ENCODE data around the gene TBC1D10A.

The TBC1D10A gene

GRCh38 chr22:30250039-30250565, 76.6 kb downstream of the TBC1D10A start:
- H3K27ac ChIP-seq (ENCODE audit: low read depth, low read length, severe bottlenecking), result no peak overlapping the region
- no peak overlapping the region for H3K4me3 ChIP-seq (ENCODE audit: extremely low read depth, insufficient read depth, low read length, poor library complexity, severe bottlenecking)
- H3K36me3 ChIP-seq (ENCODE audit: control insufficient read depth, insufficient read depth, low read length), result no peaks in the 10 kb centered on the region
- no peaks in the 10 kb centered on the region for H3K9me3 ChIP-seq (ENCODE audit: control insufficient read depth, low read length)
- 100% methylated on average over 3 of the region's 3 CpGs for WGBS, 2 experiments (ENCODE audit: insufficient coverage in 2 of 2)
- peaks cover 36% of the 10 kb centered on the region for H3K4me1 ChIP-seq (ENCODE audit: control insufficient read depth, insufficient read depth, low read length, poor library complexity, severe bottlenecking)

- H3K4me1 ChIP-seq (ENCODE audit: control insufficient read depth, insufficient read depth, low read length, poor library complexity, severe bottlenecking), result peaks cover 36% of the 10 kb centered on the region
- H3K9me3 ChIP-seq (ENCODE audit: control insufficient read depth, low read length), result no peaks in the 10 kb centered on the region
- 71 to 80% methylated on average over 19 to 20 of the region's 27 CpGs for WGBS, 2 experiments (ENCODE audit: insufficient coverage in 2 of 2)
- no peak overlapping the region for H3K4me3 ChIP-seq (ENCODE audit: extremely low read depth, insufficient read depth, low read length, poor library complexity, severe bottlenecking)
- no peaks in the 10 kb centered on the region for H3K36me3 ChIP-seq (ENCODE audit: control insufficient read depth, insufficient read depth, low read length)
- H3K27ac ChIP-seq (ENCODE audit: low read depth, low read length, severe bottlenecking), result no peak overlapping the region
Measured at GRCh38 chr22:30249049-30250038, 77.4 kb downstream of the TBC1D10A start.

GRCh38 chr22:30248484-30248883, 78.3 kb downstream of the TBC1D10A start:
- WGBS, 2 experiments (ENCODE audit: insufficient coverage in 2 of 2), result 94 to 95% methylated on average over 5 to 6 of the region's 6 CpGs
- no peaks in the 10 kb centered on the region for H3K36me3 ChIP-seq (ENCODE audit: control insufficient read depth, insufficient read depth, low read length)
- H3K4me3 ChIP-seq (ENCODE audit: extremely low read depth, insufficient read depth, low read length, poor library complexity, severe bottlenecking), result no peak overlapping the region
- peaks cover 29% of the 10 kb centered on the region for H3K4me1 ChIP-seq (ENCODE audit: control insufficient read depth, insufficient read depth, low read length, poor library complexity, severe bottlenecking)
- H3K9me3 ChIP-seq (ENCODE audit: control insufficient read depth, low read length), result no peaks in the 10 kb centered on the region
- no peak overlapping the region for H3K27ac ChIP-seq (ENCODE audit: low read depth, low read length, severe bottlenecking)

GRCh38 chr22:30247974-30248373, 78.8 kb downstream of the TBC1D10A start:
- 81 to 88% methylated on average over 7 to 11 of the region's 12 CpGs for WGBS, 2 experiments (ENCODE audit: insufficient coverage in 2 of 2)
- no peak overlapping the region for H3K4me3 ChIP-seq (ENCODE audit: extremely low read depth, insufficient read depth, low read length, poor library complexity, severe bottlenecking)
- no peak overlapping the region for H3K27ac ChIP-seq (ENCODE audit: low read depth, low read length, severe bottlenecking)
- H3K4me1 ChIP-seq (ENCODE audit: control insufficient read depth, insufficient read depth, low read length, poor library complexity, severe bottlenecking), result peaks cover 26% of the 10 kb centered on the region
- H3K36me3 ChIP-seq (ENCODE audit: control insufficient read depth, insufficient read depth, low read length), result peaks cover 2% of the 10 kb centered on the region
- no peaks in the 10 kb centered on the region for H3K9me3 ChIP-seq (ENCODE audit: control insufficient read depth, low read length)

- no peak overlapping the region for H3K4me3 ChIP-seq (ENCODE audit: extremely low read depth, insufficient read depth, low read length, poor library complexity, severe bottlenecking)
- no peaks in the 10 kb centered on the region for H3K9me3 ChIP-seq (ENCODE audit: control insufficient read depth, low read length)
- H3K4me1 ChIP-seq (ENCODE audit: control insufficient read depth, insufficient read depth, low read length, poor library complexity, severe bottlenecking), result peaks cover 23% of the 10 kb centered on the region
- H3K36me3 ChIP-seq (ENCODE audit: control insufficient read depth, insufficient read depth, low read length), result peaks cover 4% of the 10 kb centered on the region
- no peak overlapping the region for H3K27ac ChIP-seq (ENCODE audit: low read depth, low read length, severe bottlenecking)
- WGBS, 2 experiments (ENCODE audit: insufficient coverage in 2 of 2), result 96 to 97% methylated on average over 10 to 11 of the region's 11 CpGs
Measured at GRCh38 chr22:30247561-30247960, 79.2 kb downstream of the TBC1D10A start.

- Histone ChIP-seq H3K36me3 (ENCODE audit: control insufficient read depth, insufficient read depth, low read length) (peaks cover 4% of the 10 kb centered on the region), H3K27ac (ENCODE audit: low read depth, low read length, severe bottlenecking) (no peak overlapping the region), H3K9me3 (ENCODE audit: control insufficient read depth, low read length) (no peaks in the 10 kb centered on the region), H3K4me1 (ENCODE audit: control insufficient read depth, insufficient read depth, low read length, poor library complexity, severe bottlenecking) (peaks cover 19% of the 10 kb centered on the region), H3K4me3 (ENCODE audit: extremely low read depth, insufficient read depth, low read length, poor library complexity, severe bottlenecking) (peak overlapping the region; percentile 39)
- 49 to 66% methylated on average over 10 to 13 of the region's 15 CpGs for WGBS, 2 experiments (ENCODE audit: insufficient coverage in 2 of 2)
Measured at GRCh38 chr22:30246814-30247376, 79.8 kb downstream of the TBC1D10A start.

GRCh38 chr22:30245985-30246813, 80.5 kb downstream of the TBC1D10A start, which contains the start of gene LIF:
Gene LIF (minus strand): TSS chr22:30246759. CDS start chr22:30246695, 64 bp downstream.
- Histone ChIP-seq H3K9me3 (ENCODE audit: control insufficient read depth, low read length) (no peaks in the 10 kb centered on the region), H3K4me1 (ENCODE audit: control insufficient read depth, insufficient read depth, low read length, poor library complexity, severe bottlenecking) (peaks cover 22% of the 10 kb centered on the region), H3K4me3 (ENCODE audit: extremely low read depth, insufficient read depth, low read length, poor library complexity, severe bottlenecking) (peak within 1 kb of the TSS; percentile 39), H3K27ac (ENCODE audit: low read depth, low read length, severe bottlenecking) (no peak within 1 kb of the TSS), H3K36me3 (ENCODE audit: control insufficient read depth, insufficient read depth, low read length) (peaks cover 4% of the 10 kb centered on the region)
- 1% methylated on average over 47 to 58 of the region's 64 CpGs for WGBS, 2 experiments (ENCODE audit: insufficient coverage in 2 of 2)

- no peaks in the 10 kb centered on the region for H3K9me3 ChIP-seq (ENCODE audit: control insufficient read depth, low read length)
- H3K4me1 ChIP-seq (ENCODE audit: control insufficient read depth, insufficient read depth, low read length, poor library complexity, severe bottlenecking), result peaks cover 18% of the 10 kb centered on the region
- H3K27ac ChIP-seq (ENCODE audit: low read depth, low read length, severe bottlenecking), result no peak overlapping the region
- peaks cover 4% of the 10 kb centered on the region for H3K36me3 ChIP-seq (ENCODE audit: control insufficient read depth, insufficient read depth, low read length)
- WGBS, 2 experiments (ENCODE audit: insufficient coverage in 2 of 2), result 14 to 21% methylated on average over 2 to 6 of the region's 15 CpGs
- H3K4me3 ChIP-seq (ENCODE audit: extremely low read depth, insufficient read depth, low read length, poor library complexity, severe bottlenecking), result peak overlapping the region; percentile 39
Measured at GRCh38 chr22:30245181-30245984, 81.4 kb downstream of the TBC1D10A start.

GRCh38 chr22:30244641-30245040, 82.1 kb downstream of the TBC1D10A start:
- Histone ChIP-seq H3K9me3 (ENCODE audit: control insufficient read depth, low read length) (no peaks in the 10 kb centered on the region), H3K4me1 (ENCODE audit: control insufficient read depth, insufficient read depth, low read length, poor library complexity, severe bottlenecking) (peaks cover 14% of the 10 kb centered on the region), H3K27ac (ENCODE audit: low read depth, low read length, severe bottlenecking) (no peak overlapping the region), H3K4me3 (ENCODE audit: extremely low read depth, insufficient read depth, low read length, poor library complexity, severe bottlenecking) (no peak overlapping the region), H3K36me3 (ENCODE audit: control insufficient read depth, insufficient read depth, low read length) (peaks cover 4% of the 10 kb centered on the region)
- 96 to 100% methylated on average over 5 of the region's 5 CpGs for WGBS, 2 experiments (ENCODE audit: insufficient coverage in 2 of 2)

Data from mesodermal cell (in vitro differentiated cells).